Left lung (tissue), 8 donors: ENCODE data around the gene GPR35. TPM values are rescaled to one million over a fixed set of nuclear protein-coding genes. Genes with fewer than 3 reads are reported as not detected.

ENCODE experiments used
- polyA plus RNA-seq, 6 donors: library from polyadenylated mRNA; unstranded; fragments of 120-200 nt; gene quantifications; one replicate each; pipeline ENCODE4 v1.2.1, GENCODE V29; 2013; ENCODE audit not compliant: insufficient read length in 6 of 6
- total RNA-seq, 2 donors: library from RNA; stranded (reverse); fragmentation: NEBNext Ultra II Directional; extraction: Animal tissue kit (Norgen Biotek cat#: 25700); gene quantifications; one replicate each; pipeline ENCODE4 v1.2.1, GENCODE V29; 2021
- donor health status: DM: no; HTN: yes; CAD: no.
- donor health status: DM: no; HTN: no; CAD: no.

Gene GPR35
- total and polyA plus RNA-seq, 8 donors = 1.1 to 6.0 (median 2.7) TPM

Other genes starting within 250 kb of the GPR35 start
- 10 to 100 TPM; 60.4 to 63.4 TPM for gene GPC1, start 189.8 kb upstream of the GPR35 start, total RNA-seq
- 10 to 100 TPM; 24.6 to 51.5 (median 40.1) TPM for gene GPC1, start 189.8 kb upstream of the GPR35 start, polyA plus RNA-seq
- 10 to 100 TPM; 11.8 to 20.1 TPM for gene ANKMY1, start 67.5 kb upstream of the GPR35 start, total RNA-seq
- 10 to 100 TPM; 11.8 to 17.4 (median 15.1) TPM for gene ANKMY1, start 67.5 kb upstream of the GPR35 start, polyA plus RNA-seq
- 1 to 10 TPM; 2.4 to 3.5 TPM for gene DUSP28, start 65.1 kb upstream of the GPR35 start, total RNA-seq
- gene DUSP28, start 65.1 kb upstream of the GPR35 start, polyA plus RNA-seq = 1 to 10 TPM; 4.5 to 7.6 (median 6.4) TPM
- 10 to 100 TPM; 89.3 to 99.2 TPM for gene RNPEPL1, start 57.0 kb upstream of the GPR35 start, total RNA-seq
- 10 to 100 TPM; 20.9 to 31.3 (median 26.6) TPM for gene RNPEPL1, start 57.0 kb upstream of the GPR35 start, polyA plus RNA-seq
- 10 to 100 TPM; 31.2 to 31.9 TPM for gene CAPN10, start 38.7 kb upstream of the GPR35 start, total RNA-seq
- gene CAPN10, start 38.7 kb upstream of the GPR35 start, polyA plus RNA-seq = 10 to 100 TPM; 20.8 to 36.6 (median 25.4) TPM
- not detected for gene AQP12B, start 57.4 kb downstream of the GPR35 start, total RNA-seq
- under 1 TPM in 1 of 6 donors, not detected in 5; 0.14 TPM for gene AQP12B, start 57.4 kb downstream of the GPR35 start, polyA plus RNA-seq
- not detected for gene AQP12A, start 66.4 kb downstream of the GPR35 start, total RNA-seq
- gene AQP12A, start 66.4 kb downstream of the GPR35 start, polyA plus RNA-seq = not detected
- under 1 TPM; 0.42 to 0.87 TPM for gene KIF1A, start 194.7 kb downstream of the GPR35 start, total RNA-seq
- 1 to 10 TPM; 1.5 to 6.4 (median 2.2) TPM for gene KIF1A, start 194.7 kb downstream of the GPR35 start, polyA plus RNA-seq
- not detected for gene AGXT, start 243.3 kb downstream of the GPR35 start, total RNA-seq
- gene AGXT, start 243.3 kb downstream of the GPR35 start, polyA plus RNA-seq = under 1 TPM in 4 of 6 donors, not detected in 2; 0.11 to 0.17 (median 0.12) TPM